HEK293T (cell line): Measurements from ENCODE around the gene ZC3H12A.

ENCODE experiments used
- CTCF ChIA-PET: fragments of 350-600 bp; formaldehyde crosslinking; extraction: SDS; loops from one replicate; lab custom pipeline; 2021; ENCODE audit warnings: antibody characterized with exemption, inconsistent platforms; lab: Yijun Ruan, JAX
- POLR2A ChIA-PET: fragments of 350-600 bp; formaldehyde crosslinking; extraction: SDS; loops from one replicate; lab custom pipeline; 2020; ENCODE audit warnings: antibody characterized with exemption, inconsistent platforms; lab: Yijun Ruan, JAX
- DNase-seq: peaks from one replicate; pipeline ENCODE4 v3.0.0; 2012; ENCODE audit warnings: mixed read lengths; ENCODE audit errors: extremely low spot score
- ARNT ChIP-seq: fragments of 450-650 bp; IDR thresholded peaks from 2 replicates; pipeline ENCODE4 v1.6.1; 2017; ENCODE audit warnings: mild to moderate bottlenecking
- BHLHE40 ChIP-seq: fragments of 450-650 bp; IDR thresholded peaks from 2 replicates; pipeline ENCODE4 v1.6.1; 2016; ENCODE audit warnings: mild to moderate bottlenecking, moderate library complexity, borderline replicate concordance
- CTBP1 ChIP-seq: fragments of 450-650 bp; IDR thresholded peaks from 2 replicates; pipeline ENCODE4 v1.6.1; 2016; ENCODE audit warnings: borderline replicate concordance
- ELF4 ChIP-seq: fragments of 450-650 bp; IDR thresholded peaks from 2 replicates; pipeline ENCODE4 v1.6.1; 2017; ENCODE audit warnings: antibody characterized with exemption
- FOXA1 ChIP-seq: fragments of 450-650 bp; IDR thresholded peaks from 2 replicates; pipeline ENCODE4 v1.6.1; 2016; ENCODE audit warnings: mild to moderate bottlenecking
- FOXK2 ChIP-seq: fragments of 450-650 bp; IDR thresholded peaks from 2 replicates; pipeline ENCODE4 v1.6.1; 2016; ENCODE audit warnings: mild to moderate bottlenecking
- FOXM1 ChIP-seq: fragments of 450-650 bp; IDR thresholded peaks from 2 replicates; pipeline ENCODE4 v1.6.1; 2017; ENCODE audit warnings: mild to moderate bottlenecking, borderline replicate concordance
- HDGF ChIP-seq: fragments of 450-650 bp; IDR thresholded peaks from 2 replicates; pipeline ENCODE4 v1.6.1; 2017; ENCODE audit warnings: antibody characterized with exemption, borderline replicate concordance
- L3MBTL2 ChIP-seq: fragments of 450-650 bp; conservative IDR thresholded peaks from 2 replicates; pipeline ENCODE4 v1.6.1; 2016; ENCODE audit warnings: mild to moderate bottlenecking
- LEF1 ChIP-seq: fragments of 450-650 bp; IDR thresholded peaks from 2 replicates; pipeline ENCODE4 v1.6.1; 2017; ENCODE audit warnings: mild to moderate bottlenecking, borderline replicate concordance
- NFRKB ChIP-seq: fragments of 450-650 bp; IDR thresholded peaks from 2 replicates; pipeline ENCODE4 v1.6.1; 2016; ENCODE audit warnings: mild to moderate bottlenecking, moderate library complexity
- SP1 ChIP-seq: fragments of 450-650 bp; IDR thresholded peaks from 2 replicates; pipeline ENCODE4 v1.6.1; 2017
- SUZ12 ChIP-seq: fragments of 450-650 bp; IDR thresholded peaks from 2 replicates; pipeline ENCODE4 v1.6.1; 2016; ENCODE audit warnings: mild to moderate bottlenecking
- TARDBP ChIP-seq: fragments of 450-650 bp; IDR thresholded peaks from 2 replicates; pipeline ENCODE4 v1.6.1; 2016
- ZNF384 ChIP-seq: fragments of 450-650 bp; IDR thresholded peaks from 2 replicates; pipeline ENCODE4 v1.6.1; 2016
- TF ChIP-seq, protein P1 (sequence below): fragments of 450-650 bp; IDR thresholded peaks from 2 replicates; pipeline ENCODE4 v1.6.1; 2016

The ZC3H12A gene

GRCh38 chr1:37438037-37438868 is 36.1 kb upstream of the ZC3H12A start:
- no peak for TF ChIP-seq ELF4
- TF ChIP-seq BHLHE40 = no peak
- no peak for TF ChIP-seq LEF1
- no peak for TF ChIP-seq CTBP1
- no peak for TF ChIP-seq HDGF
- no peak for DNase-seq
- POLR2A ChIA-PET = no interaction called here
- CTCF ChIA-PET = interaction anchor here (0.6 kb wide), 1 partner anchor 790 kb away, joined by 3 read pairs; no protein-coding TSS in a partner anchor

DNA sequence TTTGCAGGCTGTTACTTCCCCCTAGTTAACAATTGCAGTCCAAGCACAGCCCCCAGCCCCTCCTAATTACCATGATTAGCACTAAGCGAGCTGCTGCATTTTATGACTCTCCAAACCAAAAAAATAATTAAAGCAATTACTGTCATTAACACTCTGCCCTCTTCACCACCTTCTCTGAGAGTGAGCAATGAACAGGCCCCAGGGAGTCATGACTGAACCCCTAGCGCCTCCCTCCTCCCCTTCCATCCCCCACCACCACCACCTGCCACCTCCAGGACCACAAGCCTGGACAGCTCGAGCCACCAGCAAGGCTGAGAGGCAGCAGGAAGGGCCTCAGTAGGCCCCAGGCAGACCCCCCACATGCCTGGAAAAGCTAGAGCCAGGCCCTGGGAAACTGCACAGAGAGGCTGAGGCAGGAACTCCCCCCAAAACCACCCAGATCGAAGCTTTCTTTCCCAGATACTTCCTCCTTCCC is 35.5 kb upstream of the ZC3H12A start:
- POLR2A ChIA-PET = no interaction called here
- DNase-seq = no peak
- CTCF ChIA-PET = interaction anchor here (0.5 kb wide), 1 partner anchor 164 kb away, joined by 8 read pairs; no protein-coding TSS in a partner anchor
- TF ChIP-seq L3MBTL2 (no peak), NFRKB (no peak), FOXA1 (no peak), FOXK2 (no peak), ARNT (no peak), TARDBP (no peak), FOXM1 (no peak), ZNF384 (no peak), LEF1 (no peak), CTBP1 (no peak), HDGF (no peak), ELF4 (no peak), SP1 (no peak), BHLHE40 (no peak)
- TF ChIP-seq, protein P1, sequence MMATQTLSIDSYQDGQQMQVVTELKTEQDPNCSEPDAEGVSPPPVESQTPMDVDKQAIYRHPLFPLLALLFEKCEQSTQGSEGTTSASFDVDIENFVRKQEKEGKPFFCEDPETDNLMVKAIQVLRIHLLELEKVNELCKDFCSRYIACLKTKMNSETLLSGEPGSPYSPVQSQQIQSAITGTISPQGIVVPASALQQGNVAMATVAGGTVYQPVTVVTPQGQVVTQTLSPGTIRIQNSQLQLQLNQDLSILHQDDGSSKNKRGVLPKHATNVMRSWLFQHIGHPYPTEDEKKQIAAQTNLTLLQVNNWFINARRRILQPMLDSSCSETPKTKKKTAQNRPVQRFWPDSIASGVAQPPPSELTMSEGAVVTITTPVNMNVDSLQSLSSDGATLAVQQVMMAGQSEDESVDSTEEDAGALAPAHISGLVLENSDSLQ = no peak

GRCh38 chr1:37439349-37439995 is 34.9 kb upstream of the ZC3H12A start:
- ChIA-PET CTCF (interaction anchor here (0.5 kb wide), 1 partner anchor 164 kb away, joined by 8 read pairs; no protein-coding TSS in a partner anchor), POLR2A (no interaction called here)

DNA sequence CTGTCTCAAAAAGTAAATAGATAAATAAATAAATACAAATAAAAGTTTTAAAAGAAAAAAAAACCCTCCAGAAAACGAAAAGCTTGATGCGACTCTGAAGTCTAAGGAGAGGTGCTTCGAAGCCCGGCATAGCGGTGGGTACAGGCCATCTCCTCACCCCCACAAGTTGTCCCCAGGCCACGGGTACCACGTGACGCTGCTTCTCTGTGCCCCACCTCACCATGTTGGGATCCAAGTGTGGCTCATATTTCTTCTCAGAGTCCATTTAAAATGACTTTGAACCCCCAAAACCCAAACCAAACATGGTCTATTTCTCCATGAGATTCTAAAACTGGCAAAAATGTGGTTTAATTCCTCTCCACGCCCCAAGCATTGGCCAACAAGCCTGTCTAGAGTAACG is 32.9 kb upstream of the ZC3H12A start:
- ChIA-PET CTCF (no interaction called here), POLR2A (no interaction called here)
- DNase-seq = no peak
- TF ChIP-seq HDGF (no peak), NFRKB (no peak), FOXK2 (no peak), FOXM1 (no peak), ARNT (no peak), ZNF384 (no peak), SUZ12 (no peak), BHLHE40 (no peak), L3MBTL2 (no peak), CTBP1 (no peak), ELF4 (no peak), FOXA1 (no peak), SP1 (no peak)

More at GRCh38 chr1:37439349-37439995, 34.9 kb upstream of the ZC3H12A start:
- TF ChIP-seq HDGF (no peak), ELF4 (no peak)
- TF ChIP-seq, protein P1 = no peak
- DNase-seq = no peak

DNA sequence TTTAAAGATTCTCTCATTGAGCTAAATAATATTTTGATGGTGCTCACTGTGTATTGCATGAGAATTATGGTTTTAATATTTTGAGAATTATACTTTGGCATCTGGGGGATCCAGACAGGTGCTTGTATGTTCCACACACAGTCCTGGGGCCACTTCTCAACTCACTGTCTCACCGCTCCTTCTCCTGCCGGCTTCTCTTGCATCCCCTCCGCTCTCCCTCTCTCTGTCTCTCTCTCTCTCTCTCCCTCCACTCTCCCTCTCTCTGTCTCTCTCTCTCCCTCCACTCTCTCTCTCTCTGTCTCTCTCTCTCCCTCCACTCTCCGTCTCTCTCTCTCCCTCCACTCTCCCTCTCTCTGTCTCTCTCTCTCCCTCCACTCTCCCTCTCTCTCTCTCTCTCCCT is 32.2 kb upstream of the ZC3H12A start:
- CTCF ChIA-PET = no interaction called here

DNA sequence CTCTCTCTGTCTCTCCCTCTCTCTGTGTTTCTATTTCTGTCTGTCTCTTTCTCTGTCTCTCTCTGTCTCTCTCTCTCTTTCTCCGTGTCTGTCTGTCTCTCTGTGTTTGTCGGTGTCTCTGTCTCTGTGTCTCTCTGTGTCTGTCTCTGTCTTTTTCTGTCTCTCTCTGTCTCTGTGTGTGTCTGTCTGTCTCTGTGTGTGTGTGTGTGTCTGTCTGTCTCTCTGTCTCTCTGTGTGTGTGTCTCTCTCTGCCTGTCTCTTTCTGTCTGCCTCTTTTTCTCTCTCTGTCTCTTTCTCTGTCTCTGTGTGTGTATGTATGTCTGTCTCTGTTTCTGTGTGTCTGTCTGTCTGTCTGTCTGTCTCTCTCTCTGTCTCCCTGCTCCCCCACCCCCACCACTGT is 31.7 kb upstream of the ZC3H12A start:
- TF ChIP-seq FOXM1 = no peak
- TF ChIP-seq FOXA1 = no peak
- TF ChIP-seq, protein P1 = no peak
- no peak for TF ChIP-seq SUZ12
- no peak for TF ChIP-seq ARNT
- no peak for TF ChIP-seq BHLHE40
- no peak for TF ChIP-seq NFRKB
- TF ChIP-seq FOXK2 = no peak
- no peak for TF ChIP-seq SP1
- no peak for TF ChIP-seq L3MBTL2
- no peak for TF ChIP-seq HDGF
- no peak for TF ChIP-seq ZNF384
- no peak for TF ChIP-seq LEF1
- no peak for TF ChIP-seq ELF4
- no peak for TF ChIP-seq CTBP1
- TF ChIP-seq TARDBP = no peak
- ChIA-PET POLR2A (no interaction called here), CTCF (no interaction called here)
- DNase-seq = no peak

More for the DNA sequence above, 32.2 kb upstream of the ZC3H12A start:
- POLR2A ChIA-PET = no interaction called here
- DNase-seq = no peak
- TF ChIP-seq SUZ12 (no peak), FOXK2 (no peak), HDGF (no peak), SP1 (no peak), ARNT (no peak), L3MBTL2 (no peak), ZNF384 (no peak), TARDBP (no peak)
